HG03342 (cell line): ENCODE measurements around the gene TNS1.
"Not testable (repeated sequence)": the region's sequence is repeated elsewhere in the genome, so short reads cannot be mapped to it uniquely, and the experiment has no call there.

Source experiments
- ATAC-seq: cut with Tn5 transposase; IDR thresholded peaks from one replicate; pipeline ENCODE4 v1.9.1; 2021; ENCODE audit warnings: mild to moderate bottlenecking, moderate library complexity; ENCODE audit not compliant: unreplicated experiment

TNS1 gene

GRCh38 chr2:217790681-217791392, 212.0 kb downstream of the TNS1 start:
- ATAC-seq: no peak

- peak; percentile 72 for ATAC-seq
These were observed 212.6 kb downstream of the TNS1 start for GRCh38 chr2:217790195-217790594.

- no peak for ATAC-seq
These were observed 213.0 kb downstream of the TNS1 start for GRCh38 chr2:217789736-217790181.

- ATAC-seq: no peak
These were observed 213.6 kb downstream of the TNS1 start for GRCh38 chr2:217789003-217789735.

- no peak for ATAC-seq
These were observed 214.2 kb downstream of the TNS1 start for GRCh38 chr2:217788669-217789002.

GRCh38 chr2:217787160-217787877, 215.5 kb downstream of the TNS1 start:
- no peak for ATAC-seq

- ATAC-seq: not testable (repeated sequence)
These were observed 216.2 kb downstream of the TNS1 start for GRCh38 chr2:217786560-217786959.

GRCh38 chr2:217785544-217786045, 217.2 kb downstream of the TNS1 start:
- ATAC-seq: peak; percentile 55

GRCh38 chr2:217784996-217785543, 217.7 kb downstream of the TNS1 start:
- peak; percentile 12 for ATAC-seq

- ATAC-seq: no peak
These were observed 219.6 kb downstream of the TNS1 start for GRCh38 chr2:217783243-217783642.

GRCh38 chr2:217777906-217778305, 224.9 kb downstream of the TNS1 start:
- ATAC-seq: no peak

GRCh38 chr2:217776631-217777030, 226.2 kb downstream of the TNS1 start:
- ATAC-seq: no peak

GRCh38 chr2:217775920-217776503, 226.8 kb downstream of the TNS1 start:
- ATAC-seq: no peak

- ATAC-seq: no peak
These were observed 228.6 kb downstream of the TNS1 start for GRCh38 chr2:217774232-217774631.

GRCh38 chr2:217773539-217773938, 229.3 kb downstream of the TNS1 start:
- ATAC-seq: no peak

GRCh38 chr2:217766356-217766755, 236.4 kb downstream of the TNS1 start:
- ATAC-seq: no peak

- no peak for ATAC-seq
These were observed 241.0 kb downstream of the TNS1 start for GRCh38 chr2:217761645-217762277.

GRCh38 chr2:217759991-217760390, 242.8 kb downstream of the TNS1 start:
- no peak for ATAC-seq

GRCh38 chr2:217757108-217757463, 245.7 kb downstream of the TNS1 start:
- ATAC-seq: no peak

- no peak for ATAC-seq
These were observed 246.3 kb downstream of the TNS1 start for GRCh38 chr2:217756375-217757107.
